ENCODE measurements around the gene ENG. TPM values are rescaled to one million over a fixed set of nuclear protein-coding genes. Genes with fewer than 3 reads are reported as not detected.

The ENG gene
- polyA plus RNA-seq, 2 of the 4 experiments (the other 2 are of a cell fraction), result 0.08 TPM; not detected in 1

DNA sequence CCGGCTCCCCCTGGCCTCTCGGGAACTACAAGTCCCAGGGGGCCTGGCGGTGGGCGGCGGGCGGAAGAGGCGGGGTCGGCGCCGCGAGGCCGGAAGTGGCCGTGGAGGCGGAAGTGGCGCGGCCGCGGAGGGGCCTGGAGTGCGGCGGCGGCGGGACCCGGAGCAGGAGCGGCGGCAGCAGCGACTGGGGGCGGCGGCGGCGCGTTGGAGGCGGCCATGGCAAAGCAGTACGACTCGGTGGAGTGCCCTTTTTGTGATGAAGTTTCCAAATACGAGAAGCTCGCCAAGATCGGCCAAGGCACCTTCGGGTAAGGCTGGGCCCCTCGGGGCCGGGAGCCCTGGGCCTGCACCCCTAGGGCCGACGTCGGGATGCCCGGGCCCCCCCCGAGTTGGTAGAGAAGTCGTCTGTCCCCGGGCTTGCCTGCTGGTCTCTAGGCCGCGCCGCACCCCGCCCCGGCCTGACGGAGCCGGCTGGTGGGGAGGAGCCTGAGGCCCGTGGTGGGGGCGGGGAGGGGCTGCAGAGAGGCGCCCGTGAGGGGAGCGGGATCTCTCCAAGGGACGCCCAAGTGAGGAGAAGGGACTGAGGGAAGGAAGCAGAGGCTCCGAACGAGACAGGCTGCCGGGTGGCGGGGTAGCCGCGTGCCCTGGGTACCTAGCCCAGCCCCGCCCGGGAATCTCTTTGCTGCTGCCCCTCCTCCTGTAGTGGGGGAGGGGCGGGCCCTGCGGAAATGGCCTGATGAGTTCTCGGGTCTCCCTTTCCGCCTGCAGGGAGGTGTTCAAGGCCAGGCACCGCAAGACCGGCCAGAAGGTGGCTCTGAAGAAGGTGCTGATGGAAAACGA is 68.3 kb downstream of the ENG start, which contains the start of gene CDK9:
Gene CDK9 (plus strand): TSS at position 102 of the 840 bp plus-strand sequence. CDS start 115 bp downstream, at position 217.
- POLR2A ChIA-PET, result interaction anchor here (0.7 to 1.3 kb wide), 12 partner anchors 8 to 178 kb away, joined by 3 to 12 read pairs (median 4); partner anchors contain the start of genes FPGS, STXBP1 and TOR2A

More for the DNA sequence above, 68.3 kb downstream of the ENG start, which contains the start of gene CDK9:
- peak within 1 kb of the TSS; percentile 88 for H3K4me3 ChIP-seq
- H3K4me2 ChIP-seq, result peak within 1 kb of the TSS; percentile 79
- TF ChIP-seq, protein P1, sequence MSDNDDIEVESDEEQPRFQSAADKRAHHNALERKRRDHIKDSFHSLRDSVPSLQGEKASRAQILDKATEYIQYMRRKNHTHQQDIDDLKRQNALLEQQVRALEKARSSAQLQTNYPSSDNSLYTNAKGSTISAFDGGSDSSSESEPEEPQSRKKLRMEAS (IDR thresholded peaks at IDR 0.05), result peak; percentile 54; the same call in 1 of the 2 replicates
- TF ChIP-seq JUN (IDR thresholded peaks at IDR 0.05) (peak in 1 of 2 experiments; percentile 76; a peak in 3 of 5 replicates), TP53 (CRISPR knock-in tag; IDR thresholded peaks at IDR 0.05) (0 out of 2 replicates have a peak, but pooled peaks have one; percentile 9), ESRRA (IDR thresholded peaks at IDR 0.05; ENCODE audit: borderline replicate concordance, low read length) (no peak), NPAS2 (CRISPR knock-in tag; IDR thresholded peaks at IDR 0.05; ENCODE audit: borderline replicate concordance) (no peak), JUNB (IDR thresholded peaks at IDR 0.05) (no peak), KDM5A (IDR thresholded peaks at IDR 0.05) (no peak), HOXB5 (CRISPR knock-in tag; IDR thresholded peaks at IDR 0.05) (0 out of 2 replicates have a peak, but pooled peaks have one; percentile 30), RNF2 (IDR thresholded peaks at IDR 0.05; ENCODE audit: borderline replicate concordance, low read depth) (no peak), CTCF (IDR thresholded peaks at IDR 0.05) (no peak), PHF8 (IDR thresholded peaks at IDR 0.05; ENCODE audit: borderline replicate concordance, low read depth) (peak; percentile 76), RAD21 (conservative IDR thresholded peaks at IDR 0.05 in 1 of 2, IDR thresholded peaks at IDR 0.05 in 1 of 2) (no peak), CHD4 (IDR thresholded peaks at IDR 0.05; ENCODE audit: borderline replicate concordance) (no peak), CHD2 (IDR thresholded peaks at IDR 0.05; ENCODE audit: low read length, partially characterized antibody) (peak; percentile 54), HDAC2 (IDR thresholded peaks at IDR 0.05) (no peak), RCOR1 (IDR thresholded peaks at IDR 0.05; ENCODE audit: low read depth, low read length) (no peak), HEYL (CRISPR knock-in tag; IDR thresholded peaks at IDR 0.05) (no peak), HOXB13 (CRISPR knock-in tag; IDR thresholded peaks at IDR 0.05; ENCODE audit: low read depth) (no peak), GATA3 (IDR thresholded peaks at IDR 0.05; ENCODE audit: borderline replicate concordance) (0 out of 2 replicates have a peak, but pooled peaks have one; percentile 6), POLR2A (IDR thresholded peaks at IDR 0.05; ENCODE audit: low read length) (peak; percentile 51), ZC3H11A (IDR thresholded peaks at IDR 0.05) (no peak), MAZ (IDR thresholded peaks at IDR 0.05; ENCODE audit: borderline replicate concordance, low read depth, low read length) (no peak), ATOH8 (CRISPR knock-in tag; IDR thresholded peaks at IDR 0.05; ENCODE audit: low read depth) (no peak), FOXS1 (CRISPR knock-in tag; IDR thresholded peaks at IDR 0.05) (no peak)
- TF ChIP-seq, protein P2, sequence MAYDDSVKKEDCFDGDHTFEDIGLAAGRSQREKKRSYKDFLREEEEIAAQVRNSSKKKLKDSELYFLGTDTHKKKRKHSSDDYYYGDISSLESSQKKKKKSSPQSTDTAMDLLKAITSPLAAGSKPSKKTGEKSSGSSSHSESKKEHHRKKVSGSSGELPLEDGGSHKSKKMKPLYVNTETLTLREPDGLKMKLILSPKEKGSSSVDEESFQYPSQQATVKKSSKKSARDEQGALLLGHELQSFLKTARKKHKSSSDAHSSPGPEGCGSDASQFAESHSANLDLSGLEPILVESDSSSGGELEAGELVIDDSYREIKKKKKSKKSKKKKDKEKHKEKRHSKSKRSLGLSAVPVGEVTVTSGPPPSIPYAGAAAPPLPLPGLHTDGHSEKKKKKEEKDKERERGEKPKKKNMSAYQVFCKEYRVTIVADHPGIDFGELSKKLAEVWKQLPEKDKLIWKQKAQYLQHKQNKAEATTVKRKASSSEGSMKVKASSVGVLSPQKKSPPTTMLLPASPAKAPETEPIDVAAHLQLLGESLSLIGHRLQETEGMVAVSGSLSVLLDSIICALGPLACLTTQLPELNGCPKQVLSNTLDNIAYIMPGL (CRISPR knock-in tag; IDR thresholded peaks at IDR 0.05; ENCODE audit: borderline replicate concordance), result peak; percentile 20; the same call in 1 of the 2 replicates
- TF ChIP-seq, protein P3, sequence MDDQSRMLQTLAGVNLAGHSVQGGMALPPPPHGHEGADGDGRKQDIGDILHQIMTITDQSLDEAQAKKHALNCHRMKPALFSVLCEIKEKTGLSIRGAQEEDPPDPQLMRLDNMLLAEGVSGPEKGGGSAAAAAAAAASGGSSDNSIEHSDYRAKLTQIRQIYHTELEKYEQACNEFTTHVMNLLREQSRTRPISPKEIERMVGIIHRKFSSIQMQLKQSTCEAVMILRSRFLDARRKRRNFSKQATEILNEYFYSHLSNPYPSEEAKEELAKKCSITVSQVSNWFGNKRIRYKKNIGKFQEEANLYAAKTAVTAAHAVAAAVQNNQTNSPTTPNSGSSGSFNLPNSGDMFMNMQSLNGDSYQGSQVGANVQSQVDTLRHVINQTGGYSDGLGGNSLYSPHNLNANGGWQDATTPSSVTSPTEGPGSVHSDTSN (IDR thresholded peaks at IDR 0.05), result no peak
- peaks cover 11% of the 10 kb centered on the region; the same call in 2 of the 3 replicates for H3K4me1 ChIP-seq
- WGBS (ENCODE audit: missing lambda C conversion rate), result 4% methylated on average over 16 of the region's 75 CpGs
- peak within 1 kb of the TSS; percentile 94 to 99 for H3K27ac ChIP-seq
- FAIRE-seq (no peak), DNase-seq (ENCODE audit: low read depth in 1 of 2, low spot score in 1 of 2) (peak; percentile 90 to 94), ATAC-seq (peak; percentile 86 to 88)
- CTCF ChIA-PET, result interaction anchor here (0.6 to 12.1 kb wide), 26 partner anchors 11 to 196 kb away, joined by 3 to 157 read pairs (median 4); partner anchors contain the start of genes FPGS and TOR2A
- no peaks in the 10 kb centered on the region for H3K9me3 ChIP-seq
